GM12878 (cell line): ENCODE results near the gene CCL4. TPM values are rescaled to one million over a fixed set of nuclear protein-coding genes. Genes with fewer than 3 reads are reported as not detected.

Experiments
- ATAC-seq: fragments of 200-7000 bp; cut with Tn5 transposase; 3 replicates; pipeline ENCODE4 v1.9.1; 2020; ENCODE audit warnings: mild to moderate bottlenecking, moderate library complexity
- BruUV-seq: library from RNA; stranded (reverse); fragments of 400-500 nt; replicated peaks from 2 replicates; lab custom pipeline; 2021; lab: Mats Ljungman, UMichigan
- CTCF ChIA-PET: fragments of 300-600 bp; sonication (Branson Sonifier 250); formaldehyde crosslinking; extraction: SDS; loops from one replicate; lab custom pipeline; 2021; ENCODE audit warnings: inconsistent platforms; lab: Yijun Ruan, JAX
- POLR2A ChIA-PET: fragments of 350-600 bp; formaldehyde crosslinking; extraction: SDS; loops from one replicate; lab custom pipeline; 2021; ENCODE audit warnings: inconsistent platforms; lab: Charles Lee
- RAD21 ChIA-PET: fragments of 300-600 bp; sonication (Branson Sonifier 250); formaldehyde crosslinking; loops from one replicate; lab custom pipeline; 2023; ENCODE audit warnings: antibody characterized with exemption; ENCODE audit not compliant: unreplicated experiment; lab: Charles Lee
- SMC1A ChIA-PET: fragments of 300-600 bp; sonication (Branson Sonifier 250); formaldehyde crosslinking; loops from one replicate; lab custom pipeline; 2023; ENCODE audit not compliant: unreplicated experiment, uncharacterized antibody; lab: Charles Lee
- DNase-seq: peaks from one replicate; pipeline ENCODE4 v3.0.0-alpha.2; 2011; ENCODE audit warnings: low read depth, low spot score
- FAIRE-seq: peaks from 3 replicates; lab custom pipeline; 2011; peaks lifted over from hg19 to GRCh38; lab: Jason Lieb, UNC
- H2AFZ ChIP-seq: 2 replicates; pipeline ENCODE4 v1.6.0; 2011; ENCODE audit warnings: low read depth, low read length, control low read depth; ENCODE audit not compliant: control insufficient read depth
- H3K27ac ChIP-seq: 2 replicates; pipeline ENCODE4 v1.5.1; 2011; ENCODE audit warnings: control low read depth; ENCODE audit not compliant: control insufficient read depth, insufficient read depth
- H3K27me3 ChIP-seq, 2 experiments: replicated peaks in 1 of 2; 2 replicates each; pipeline versions ENCODE4 v1.6.0 to v1.6.1; 2011; ENCODE audit warnings: low read length in 1 of 2; ENCODE audit not compliant: control insufficient read depth in 2 of 2, insufficient read depth in 2 of 2
- H3K36me3 ChIP-seq, 2 experiments: 2 replicates each; pipeline ENCODE4 v1.5.1; 2011; ENCODE audit warnings: low read length in 1 of 2; ENCODE audit not compliant: control insufficient read depth in 2 of 2, insufficient read depth in 2 of 2
- H3K4me1 ChIP-seq: 2 replicates; pipeline ENCODE4 v1.6.1; 2011; ENCODE audit warnings: mild to moderate bottlenecking, low read length, moderate library complexity, mixed read lengths; ENCODE audit not compliant: control insufficient read depth, insufficient read depth
- H3K4me2 ChIP-seq: 2 replicates; pipeline ENCODE4 v1.6.0; 2011; ENCODE audit warnings: control low read depth; ENCODE audit not compliant: control insufficient read depth, insufficient read depth
- H3K4me3 ChIP-seq: fragments of 200-600 bp; sonication (generic); 2 replicates; pipeline ENCODE4 v1.5.1; 2016
- H3K79me2 ChIP-seq: 2 replicates; pipeline ENCODE4 v1.6.0; 2011; ENCODE audit warnings: low read length; ENCODE audit not compliant: control insufficient read depth, insufficient read depth
- H3K9ac ChIP-seq: 2 replicates; pipeline ENCODE4 v1.8.0; 2011; ENCODE audit warnings: low read length, control low read depth, mixed read lengths; ENCODE audit not compliant: control insufficient read depth, insufficient read depth
- H3K9me3 ChIP-seq: replicated peaks from 3 replicates; pipeline ENCODE4 v1.5.1; 2011; ENCODE audit warnings: mild to moderate bottlenecking, low read length; ENCODE audit not compliant: control insufficient read depth, insufficient read depth
- H4K20me1 ChIP-seq: 2 replicates; pipeline ENCODE4 v1.6.0; 2011; ENCODE audit not compliant: control insufficient read depth, insufficient read depth
- BCL11A ChIP-seq: IDR thresholded peaks from 2 replicates; pipeline ENCODE4 v1.6.1; 2011; ENCODE audit warnings: low read depth, low read length
- ETV6 ChIP-seq, 2 experiments: fragments of 450-650 bp in 1 of 2; IDR thresholded peaks in 1 of 2; conservative IDR thresholded peaks in 1 of 2; 2 replicates each; pipeline ENCODE4 v1.6.1; 2014; ENCODE audit warnings: antibody characterized with exemption in 1 of 2, borderline replicate concordance in 1 of 2, low read depth in 1 of 2, mild to moderate bottlenecking in 1 of 2, moderate library complexity in 1 of 2
- HDAC2 ChIP-seq: fragments of 200-600 bp; sonication (generic); IDR thresholded peaks from 2 replicates; pipeline ENCODE4 v1.6.1; 2017
- MEF2A ChIP-seq: IDR thresholded peaks from 2 replicates; pipeline ENCODE4 v1.6.1; 2011; ENCODE audit warnings: low read depth, mild to moderate bottlenecking, low read length, moderate library complexity; ENCODE audit not compliant: insufficient read depth
- MEF2B ChIP-seq: fragments of 450-650 bp; IDR thresholded peaks from 2 replicates; pipeline ENCODE4 v1.6.1; 2018; ENCODE audit warnings: mild to moderate bottlenecking, moderate library complexity; ENCODE audit not compliant: partially characterized antibody, poor library complexity, severe bottlenecking
- NFYB ChIP-seq: IDR thresholded peaks from 2 replicates; pipeline ENCODE4 v1.6.1; 2011; ENCODE audit warnings: low read depth, mild to moderate bottlenecking, low read length, improper control_type of control experiment, moderate library complexity; ENCODE audit not compliant: insufficient read depth
- RAD51 ChIP-seq: fragments of 450-650 bp; IDR thresholded peaks from 2 replicates; pipeline ENCODE4 v1.6.1; 2016; ENCODE audit warnings: moderate library complexity, mild to moderate bottlenecking, inconsistent platforms
- SMAD5 ChIP-seq: IDR thresholded peaks from 2 replicates; pipeline ENCODE4 v1.6.1; 2016; ENCODE audit warnings: antibody characterized with exemption, low read depth
- YY1 ChIP-seq: IDR thresholded peaks from 2 replicates; pipeline ENCODE4 v1.6.1; 2011; ENCODE audit warnings: low read depth, mild to moderate bottlenecking, low read length
- WGBS: methylation state at CpG from one replicate; pipeline ENCODE4 v1.1.6; 2016; ENCODE audit warnings: low lambda C conversion rate; ENCODE audit not compliant: insufficient replicate concordance, insufficient coverage; ENCODE audit errors: missing lambda C conversion rate; 5-methylcytosine and 5-hydroxymethylcytosine counted together
- in situ Hi-C: fragments of 300-500 bp; cut with MboI; formaldehyde crosslinking; loops from 9 replicates; pipeline ENCODE4 v1.14.3; 2018; ENCODE audit warnings: mixed read lengths
- intact Hi-C: fragments of 100-400 bp; cut with micrococcal nuclease; formaldehyde crosslinking; loops from one replicate; pipeline ENCODE4 v1.14.2; 2022; ENCODE audit not compliant: unreplicated experiment
- polyA plus RNA-seq, 11 experiments: library from polyadenylated mRNA; depleted of rRNA in 4 of 11; unstranded in 6 of 11; stranded (reverse) in 5 of 11; fragments of >200 nt; fragmentation: Nextera tagmentation in 4 of 11; fragmentation: Illumina TruSeq in 1 of 11; extraction: Ambion mirVana in 4 of 11; extraction: Trizol in 1 of 11; gene quantifications; 1 replicate in 1 of 11; 2 replicates in 10 of 11; pipeline versions ENCODE4 v1.2.1 to v1.2.3, GENCODE V29; 2011 to 2016; ENCODE audit warnings: inconsistent platforms in 2 of 11, missing spikeins in 2 of 11, low read depth in 1 of 11
- total RNA-seq, 4 experiments: library from RNA; depleted of rRNA in 3 of 4; stranded (reverse); fragments of >200 nt in 3 of 4; fragmentation: Illumina TruSeq in 1 of 4; extraction: Trizol in 1 of 4; gene quantifications; 2 replicates each; pipeline versions ENCODE4 v1.2.1 to v1.2.3, GENCODE V29; 2013 to 2021
- TF ChIP-seq, protein P1 (sequence below): fragments of 450-650 bp; IDR thresholded peaks from 2 replicates; pipeline ENCODE4 v1.6.1; 2016; ENCODE audit warnings: mild to moderate bottlenecking
- TF ChIP-seq, protein P2 (sequence below): fragments of 450-650 bp; IDR thresholded peaks from 2 replicates; pipeline ENCODE4 v1.6.1; 2017; ENCODE audit warnings: mild to moderate bottlenecking, moderate library complexity
- TF ChIP-seq, protein P3 (sequence below): fragments of 150-350 bp; IDR thresholded peaks from 2 replicates; pipeline ENCODE4 v1.6.1; 2014; ENCODE audit warnings: mild to moderate bottlenecking, low read depth, low read length
- TF ChIP-seq, protein P4 (sequence below), 3 experiments: IDR thresholded peaks in 2 of 3; conservative IDR thresholded peaks in 1 of 3; 2 replicates each; pipeline ENCODE4 v1.5.1; 2011; ENCODE audit warnings: low read depth in 3 of 3, low read length in 3 of 3, mild to moderate bottlenecking in 3 of 3, control low read depth in 2 of 3, moderate library complexity in 2 of 3, inconsistent platforms in 1 of 3, mixed read lengths in 1 of 3; ENCODE audit not compliant: control insufficient read depth in 2 of 3, insufficient read depth in 1 of 3; ENCODE audit errors: extremely low read depth in 1 of 3
- TF ChIP-seq, protein P5 (sequence below): IDR thresholded peaks from 2 replicates; pipeline ENCODE4 v1.6.1; 2012; ENCODE audit warnings: low read depth, low read length, improper control_type of control experiment

CCL4 gene
- total and polyA plus RNA-seq, 10 of the 15 experiments (the other 5 are each of a cell fraction or from before 2014, with no cell fraction given) = 18.7 to 741 (median 79.4) TPM

DNA sequence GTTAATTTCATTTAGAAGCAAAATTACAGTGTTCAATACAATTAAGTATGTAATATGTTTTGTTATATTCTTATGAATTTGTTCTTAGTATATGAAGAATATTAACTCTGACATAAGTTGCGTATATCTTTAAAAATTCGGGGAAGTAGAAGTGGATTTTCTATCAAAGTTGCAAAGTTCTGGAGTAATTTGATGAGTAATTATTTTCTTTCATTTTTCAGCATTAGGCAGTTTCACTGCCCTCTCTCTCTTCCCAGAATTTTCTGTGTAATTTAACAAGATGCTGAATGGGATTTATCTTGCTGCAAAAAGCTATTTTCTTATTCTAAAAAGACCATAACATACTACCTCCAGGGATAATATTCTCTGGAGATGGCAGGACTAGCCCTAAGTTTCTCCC is 48.5 kb upstream of the CCL4 start:
- H4K20me1 ChIP-seq = no peaks in the 10 kb centered on the region
- no peak overlapping the region for H3K27ac ChIP-seq
- no peaks in the 10 kb centered on the region for H3K79me2 ChIP-seq
- no peak for FAIRE-seq
- no peak overlapping the region for H3K9ac ChIP-seq
- ChIA-PET RAD21 (interaction anchor here (1.1 kb wide), 1 partner anchor 18 kb away, joined by 3 read pairs; no protein-coding TSS in a partner anchor), SMC1A (no interaction called here), CTCF (interaction anchor here (2.8 kb wide), 1 partner anchor 17 kb away, joined by 10 read pairs; no protein-coding TSS in a partner anchor), POLR2A (interaction anchor here (0.6 kb wide), 1 partner anchor 63 kb away, joined by 7 read pairs; no protein-coding TSS in a partner anchor)
- no peak overlapping the region for H2AFZ ChIP-seq
- WGBS = 45% methylated on average over 2 of the region's 2 CpGs
- H3K4me3 ChIP-seq = no peak overlapping the region
- no peak for ATAC-seq
- H3K4me2 ChIP-seq = no peak overlapping the region
- no peaks in the 10 kb centered on the region; the same call in 2 of the 3 replicates for H3K9me3 ChIP-seq
- in situ Hi-C loops (no loop called here), intact Hi-C loops (no loop called here)
- no peaks in the 10 kb centered on the region for H3K4me1 ChIP-seq
- no peaks in the 10 kb centered on the region for H3K36me3 ChIP-seq
- DNase-seq = no peak
- H3K27me3 ChIP-seq = no peaks in the 10 kb centered on the region
- BruUV-seq = no TSS peak
- TF ChIP-seq HDAC2 = no peak
- TF ChIP-seq MEF2A = no peak
- TF ChIP-seq, protein P1, sequence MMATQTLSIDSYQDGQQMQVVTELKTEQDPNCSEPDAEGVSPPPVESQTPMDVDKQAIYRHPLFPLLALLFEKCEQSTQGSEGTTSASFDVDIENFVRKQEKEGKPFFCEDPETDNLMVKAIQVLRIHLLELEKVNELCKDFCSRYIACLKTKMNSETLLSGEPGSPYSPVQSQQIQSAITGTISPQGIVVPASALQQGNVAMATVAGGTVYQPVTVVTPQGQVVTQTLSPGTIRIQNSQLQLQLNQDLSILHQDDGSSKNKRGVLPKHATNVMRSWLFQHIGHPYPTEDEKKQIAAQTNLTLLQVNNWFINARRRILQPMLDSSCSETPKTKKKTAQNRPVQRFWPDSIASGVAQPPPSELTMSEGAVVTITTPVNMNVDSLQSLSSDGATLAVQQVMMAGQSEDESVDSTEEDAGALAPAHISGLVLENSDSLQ = no peak
- no peak for TF ChIP-seq BCL11A
- TF ChIP-seq, protein P2, sequence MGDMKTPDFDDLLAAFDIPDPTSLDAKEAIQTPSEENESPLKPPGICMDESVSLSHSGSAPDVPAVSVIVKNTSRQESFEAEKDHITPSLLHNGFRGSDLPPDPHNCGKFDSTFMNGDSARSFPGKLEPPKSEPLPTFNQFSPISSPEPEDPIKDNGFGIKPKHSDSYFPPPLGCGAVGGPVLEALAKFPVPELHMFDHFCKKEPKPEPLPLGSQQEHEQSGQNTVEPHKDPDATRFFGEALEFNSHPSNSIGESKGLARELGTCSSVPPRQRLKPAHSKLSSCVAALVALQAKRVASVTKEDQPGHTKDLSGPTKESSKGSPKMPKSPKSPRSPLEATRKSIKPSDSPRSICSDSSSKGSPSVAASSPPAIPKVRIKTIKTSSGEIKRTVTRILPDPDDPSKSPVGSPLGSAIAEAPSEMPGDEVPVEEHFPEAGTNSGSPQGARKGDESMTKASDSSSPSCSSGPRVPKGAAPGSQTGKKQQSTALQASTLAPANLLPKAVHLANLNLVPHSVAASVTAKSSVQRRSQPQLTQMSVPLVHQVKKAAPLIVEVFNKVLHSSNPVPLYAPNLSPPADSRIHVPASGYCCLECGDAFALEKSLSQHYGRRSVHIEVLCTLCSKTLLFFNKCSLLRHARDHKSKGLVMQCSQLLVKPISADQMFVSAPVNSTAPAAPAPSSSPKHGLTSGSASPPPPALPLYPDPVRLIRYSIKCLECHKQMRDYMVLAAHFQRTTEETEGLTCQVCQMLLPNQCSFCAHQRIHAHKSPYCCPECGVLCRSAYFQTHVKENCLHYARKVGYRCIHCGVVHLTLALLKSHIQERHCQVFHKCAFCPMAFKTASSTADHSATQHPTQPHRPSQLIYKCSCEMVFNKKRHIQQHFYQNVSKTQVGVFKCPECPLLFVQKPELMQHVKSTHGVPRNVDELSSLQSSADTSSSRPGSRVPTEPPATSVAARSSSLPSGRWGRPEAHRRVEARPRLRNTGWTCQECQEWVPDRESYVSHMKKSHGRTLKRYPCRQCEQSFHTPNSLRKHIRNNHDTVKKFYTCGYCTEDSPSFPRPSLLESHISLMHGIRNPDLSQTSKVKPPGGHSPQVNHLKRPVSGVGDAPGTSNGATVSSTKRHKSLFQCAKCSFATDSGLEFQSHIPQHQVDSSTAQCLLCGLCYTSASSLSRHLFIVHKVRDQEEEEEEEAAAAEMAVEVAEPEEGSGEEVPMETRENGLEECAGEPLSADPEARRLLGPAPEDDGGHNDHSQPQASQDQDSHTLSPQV = no peak
- no peak for TF ChIP-seq NFYB
- TF ChIP-seq, protein P3, sequence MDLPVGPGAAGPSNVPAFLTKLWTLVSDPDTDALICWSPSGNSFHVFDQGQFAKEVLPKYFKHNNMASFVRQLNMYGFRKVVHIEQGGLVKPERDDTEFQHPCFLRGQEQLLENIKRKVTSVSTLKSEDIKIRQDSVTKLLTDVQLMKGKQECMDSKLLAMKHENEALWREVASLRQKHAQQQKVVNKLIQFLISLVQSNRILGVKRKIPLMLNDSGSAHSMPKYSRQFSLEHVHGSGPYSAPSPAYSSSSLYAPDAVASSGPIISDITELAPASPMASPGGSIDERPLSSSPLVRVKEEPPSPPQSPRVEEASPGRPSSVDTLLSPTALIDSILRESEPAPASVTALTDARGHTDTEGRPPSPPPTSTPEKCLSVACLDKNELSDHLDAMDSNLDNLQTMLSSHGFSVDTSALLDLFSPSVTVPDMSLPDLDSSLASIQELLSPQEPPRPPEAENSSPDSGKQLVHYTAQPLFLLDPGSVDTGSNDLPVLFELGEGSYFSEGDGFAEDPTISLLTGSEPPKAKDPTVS = no peak
- TF ChIP-seq, protein P4, sequence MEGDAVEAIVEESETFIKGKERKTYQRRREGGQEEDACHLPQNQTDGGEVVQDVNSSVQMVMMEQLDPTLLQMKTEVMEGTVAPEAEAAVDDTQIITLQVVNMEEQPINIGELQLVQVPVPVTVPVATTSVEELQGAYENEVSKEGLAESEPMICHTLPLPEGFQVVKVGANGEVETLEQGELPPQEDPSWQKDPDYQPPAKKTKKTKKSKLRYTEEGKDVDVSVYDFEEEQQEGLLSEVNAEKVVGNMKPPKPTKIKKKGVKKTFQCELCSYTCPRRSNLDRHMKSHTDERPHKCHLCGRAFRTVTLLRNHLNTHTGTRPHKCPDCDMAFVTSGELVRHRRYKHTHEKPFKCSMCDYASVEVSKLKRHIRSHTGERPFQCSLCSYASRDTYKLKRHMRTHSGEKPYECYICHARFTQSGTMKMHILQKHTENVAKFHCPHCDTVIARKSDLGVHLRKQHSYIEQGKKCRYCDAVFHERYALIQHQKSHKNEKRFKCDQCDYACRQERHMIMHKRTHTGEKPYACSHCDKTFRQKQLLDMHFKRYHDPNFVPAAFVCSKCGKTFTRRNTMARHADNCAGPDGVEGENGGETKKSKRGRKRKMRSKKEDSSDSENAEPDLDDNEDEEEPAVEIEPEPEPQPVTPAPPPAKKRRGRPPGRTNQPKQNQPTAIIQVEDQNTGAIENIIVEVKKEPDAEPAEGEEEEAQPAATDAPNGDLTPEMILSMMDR (IDR thresholded peaks at IDR 0.05 in 2 of 3, conservative IDR thresholded peaks at IDR 0.05 in 1 of 3; ENCODE audit: control insufficient read depth in 2 of 3, extremely low read depth in 1 of 3, insufficient read depth in 1 of 3, low read depth in 3 of 3, low read length in 3 of 3) = no peak
- no peak for TF ChIP-seq SMAD5
- TF ChIP-seq ETV6 (conservative IDR thresholded peaks at IDR 0.05 in 1 of 2, IDR thresholded peaks at IDR 0.05 in 1 of 2; ENCODE audit: borderline replicate concordance in 1 of 2, low read depth in 1 of 2) = no peak
- TF ChIP-seq, protein P5, sequence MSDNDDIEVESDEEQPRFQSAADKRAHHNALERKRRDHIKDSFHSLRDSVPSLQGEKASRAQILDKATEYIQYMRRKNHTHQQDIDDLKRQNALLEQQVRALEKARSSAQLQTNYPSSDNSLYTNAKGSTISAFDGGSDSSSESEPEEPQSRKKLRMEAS = no peak
- TF ChIP-seq RAD51 = no peak
- no peak for TF ChIP-seq YY1
- TF ChIP-seq MEF2B = no peak
